ENCODE data around the gene XDH.

The XDH gene

DNA sequence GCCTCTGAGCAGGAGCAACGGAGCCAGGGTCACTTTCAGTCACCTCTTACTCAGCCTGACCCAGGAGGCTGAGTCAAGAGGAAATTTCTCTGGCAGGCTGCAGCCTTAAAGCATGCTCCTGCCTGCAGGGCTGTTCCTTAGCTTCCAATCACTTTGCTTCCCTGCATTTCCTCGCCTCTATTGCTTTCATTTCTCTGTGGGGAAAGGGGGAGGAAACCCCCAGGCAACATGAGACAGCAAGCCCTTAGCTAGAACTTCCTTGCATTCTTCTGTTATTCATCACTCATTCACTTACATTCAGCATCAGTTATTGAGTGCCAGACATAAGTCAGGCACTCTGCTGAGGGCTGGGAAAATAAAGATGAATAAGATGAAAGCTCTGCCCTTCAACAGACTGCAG, 13.0 kb downstream of the XDH start:
- no peak for DNase-seq

DNA sequence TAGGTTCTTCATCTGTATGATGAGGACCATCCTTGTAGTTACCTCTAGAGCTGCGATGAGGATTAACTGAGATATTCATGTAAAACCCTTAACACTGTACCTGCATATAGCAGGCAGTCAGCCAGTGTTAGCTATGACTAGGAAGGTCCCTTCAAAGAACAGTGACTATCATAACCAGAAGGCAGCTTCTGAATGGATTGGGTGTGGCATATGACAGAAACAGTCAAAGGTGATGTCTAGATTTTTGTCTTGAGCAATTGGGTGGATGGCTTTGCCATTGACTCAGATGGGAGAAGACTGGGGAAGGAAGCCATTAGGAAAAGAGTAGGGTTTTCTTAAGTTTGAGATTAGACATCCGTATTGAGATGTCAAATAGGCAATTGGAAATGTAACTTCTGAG, 15.7 kb downstream of the XDH start:
- no peak for DNase-seq

DNA sequence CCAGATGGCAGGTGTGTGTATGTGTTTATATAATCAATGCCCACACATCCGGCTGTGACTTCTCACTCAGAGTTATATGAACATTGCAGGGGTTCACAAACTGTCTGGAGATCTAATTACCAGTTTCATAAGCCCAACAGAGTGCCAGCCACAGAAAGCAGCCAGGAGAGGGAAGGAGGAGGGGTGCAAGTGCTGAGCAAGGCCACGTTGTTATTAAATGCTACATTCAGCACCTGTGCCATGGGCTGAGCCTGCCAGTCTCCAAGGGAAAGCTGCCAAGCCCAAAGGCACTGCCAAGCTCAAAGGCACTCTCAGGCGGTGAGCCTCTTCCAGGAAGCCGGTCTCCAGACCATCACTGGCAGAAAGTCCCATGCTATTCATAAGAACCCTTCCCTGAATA, 17.4 kb downstream of the XDH start:
- no peak for DNase-seq

DNA sequence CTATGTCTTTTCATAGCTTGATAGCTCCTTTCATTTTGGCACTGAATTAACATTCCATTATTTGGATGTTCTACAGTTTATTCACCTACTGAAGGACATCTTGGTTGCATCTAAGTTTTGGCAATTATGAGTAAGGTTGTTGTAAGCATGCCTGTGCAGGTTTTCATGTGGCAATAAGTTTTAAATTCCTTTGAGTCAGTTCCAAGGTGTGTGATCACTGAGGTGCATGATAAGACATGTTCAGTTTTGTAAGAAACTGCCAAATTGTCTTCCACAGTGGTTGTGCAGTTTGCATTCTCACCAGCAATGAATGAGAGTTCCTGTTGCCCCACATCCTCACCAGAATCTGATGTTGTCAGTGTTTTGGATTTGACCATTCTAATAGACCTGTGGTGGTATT, 24.2 kb downstream of the XDH start:
- DNase-seq, result no peak

DNA sequence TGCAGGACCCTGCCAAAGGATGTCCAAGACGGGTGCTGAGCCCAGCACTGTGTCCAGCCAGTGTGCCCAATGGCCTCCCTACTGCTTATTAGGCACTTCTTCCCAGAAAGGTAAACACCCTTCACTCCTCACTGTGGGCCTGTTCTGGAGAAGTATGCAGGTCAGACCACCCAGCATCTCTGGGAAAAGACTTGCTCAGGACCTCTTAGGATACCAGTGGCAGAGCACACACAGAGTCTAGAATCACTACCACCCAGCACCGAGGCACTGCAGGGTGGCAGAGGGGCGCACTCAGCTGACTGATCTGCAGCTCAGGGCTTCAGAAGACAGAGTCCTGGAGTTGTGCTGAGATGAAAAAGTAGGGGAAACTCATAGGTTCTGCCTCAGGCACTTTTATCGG, 25.8 kb downstream of the XDH start:
- DNase-seq, result no peak

DNA sequence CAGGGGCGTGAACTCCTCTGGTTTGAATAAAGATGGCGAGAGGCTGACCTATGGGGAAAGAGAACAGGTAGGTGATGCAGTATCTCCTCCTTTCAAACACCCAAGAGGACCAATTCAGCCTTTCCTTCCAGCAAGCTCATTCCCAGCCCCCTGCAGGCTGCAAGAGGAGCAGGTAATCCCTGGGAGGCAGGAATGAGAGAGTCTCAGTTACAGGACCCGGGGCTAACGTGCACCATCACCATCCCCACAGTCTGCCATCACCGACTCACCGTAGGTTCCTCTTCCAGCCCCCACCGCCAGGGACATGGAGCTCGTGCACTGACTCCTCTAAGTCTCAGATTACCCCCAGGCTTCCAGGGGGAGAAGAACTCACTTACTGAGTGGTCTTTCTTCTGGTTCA, 26.7 kb downstream of the XDH start:
- DNase-seq, result no peak

DNA sequence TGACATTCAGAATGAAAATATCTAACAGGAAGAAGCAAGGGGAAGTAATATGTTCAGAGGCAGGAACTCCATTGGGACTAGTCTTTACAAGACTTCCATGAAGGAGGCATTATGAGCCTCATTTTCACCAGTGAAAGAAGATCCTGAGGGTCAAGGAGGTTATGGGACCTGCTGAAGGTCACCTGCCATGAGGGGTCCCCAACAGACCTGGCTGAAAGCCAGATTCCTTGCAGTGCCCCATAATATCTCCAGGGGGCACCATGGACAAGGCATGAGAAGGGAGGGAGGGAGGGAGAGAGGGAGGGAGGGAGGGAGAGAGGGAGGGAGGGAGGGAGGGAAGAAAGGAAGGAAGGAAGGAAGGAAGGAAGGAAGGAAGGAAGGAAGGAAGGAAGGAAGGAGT, 27.9 kb downstream of the XDH start:
- no peak for DNase-seq

DNA sequence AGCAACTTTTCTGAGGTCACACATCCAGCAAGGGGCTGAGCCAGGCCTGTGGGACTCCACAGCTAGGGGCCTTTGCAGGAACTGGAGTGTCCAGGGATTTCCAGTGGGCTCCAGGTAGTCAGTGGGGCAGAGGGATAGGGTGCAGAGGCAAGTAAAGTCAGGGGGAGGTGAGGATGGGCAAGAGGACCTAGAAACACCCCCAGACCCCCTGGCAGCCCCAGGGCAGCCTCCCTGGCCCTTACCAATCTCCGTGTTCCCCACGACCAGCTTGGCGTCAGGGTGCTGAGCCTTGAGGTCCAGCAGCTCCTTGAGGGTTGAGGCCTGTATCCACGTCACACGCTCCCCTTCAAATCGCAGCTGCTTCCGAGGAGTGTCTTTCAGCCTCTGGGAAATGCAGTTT, 28.4 kb downstream of the XDH start:
- DNase-seq, result no peak

DNA sequence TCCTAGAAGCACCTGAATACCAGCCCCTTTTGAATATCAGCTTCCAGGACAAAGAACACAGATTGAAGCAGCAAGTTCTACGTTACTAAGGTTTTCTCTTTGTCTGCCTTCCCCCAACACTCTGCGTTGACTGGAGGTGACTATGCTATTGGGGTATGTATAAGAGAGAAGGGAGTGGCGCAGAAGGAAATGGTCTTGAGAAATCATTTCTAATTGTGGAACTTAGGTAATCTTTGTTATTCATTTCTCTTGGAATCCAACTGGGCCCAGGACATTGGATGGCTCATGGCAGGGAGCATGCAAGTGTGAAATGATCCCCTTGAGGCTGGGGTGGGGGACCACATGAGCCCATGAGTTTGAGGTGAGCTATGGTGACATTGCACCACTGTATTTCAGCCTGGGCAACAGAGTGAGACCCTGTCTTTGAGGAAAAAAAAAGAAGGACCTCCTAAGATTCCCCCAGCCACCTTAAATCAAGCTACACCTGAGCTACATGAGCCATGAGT, 29.7 kb downstream of the XDH start:
- no peak for DNase-seq

DNA sequence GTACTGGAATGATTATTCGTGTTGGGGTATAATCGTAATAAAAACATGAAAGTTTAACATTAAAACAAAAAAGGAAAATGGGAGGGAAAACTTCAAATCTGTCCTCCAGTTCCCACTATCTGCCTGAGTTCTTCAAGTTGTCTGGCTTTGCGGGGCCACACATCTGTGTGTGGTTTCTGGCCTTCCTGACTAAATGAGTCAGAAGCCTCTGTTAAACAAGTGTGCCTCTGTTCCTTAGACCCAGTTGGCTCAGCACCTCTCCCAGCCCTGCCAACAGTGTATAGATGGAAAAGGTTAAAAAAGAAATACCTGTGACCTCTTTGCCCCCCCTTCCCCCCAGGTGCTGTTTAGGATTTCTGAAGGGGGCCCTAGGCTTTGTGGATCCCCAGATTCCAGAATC, 30.2 kb downstream of the XDH start:
- no peak for DNase-seq

DNA sequence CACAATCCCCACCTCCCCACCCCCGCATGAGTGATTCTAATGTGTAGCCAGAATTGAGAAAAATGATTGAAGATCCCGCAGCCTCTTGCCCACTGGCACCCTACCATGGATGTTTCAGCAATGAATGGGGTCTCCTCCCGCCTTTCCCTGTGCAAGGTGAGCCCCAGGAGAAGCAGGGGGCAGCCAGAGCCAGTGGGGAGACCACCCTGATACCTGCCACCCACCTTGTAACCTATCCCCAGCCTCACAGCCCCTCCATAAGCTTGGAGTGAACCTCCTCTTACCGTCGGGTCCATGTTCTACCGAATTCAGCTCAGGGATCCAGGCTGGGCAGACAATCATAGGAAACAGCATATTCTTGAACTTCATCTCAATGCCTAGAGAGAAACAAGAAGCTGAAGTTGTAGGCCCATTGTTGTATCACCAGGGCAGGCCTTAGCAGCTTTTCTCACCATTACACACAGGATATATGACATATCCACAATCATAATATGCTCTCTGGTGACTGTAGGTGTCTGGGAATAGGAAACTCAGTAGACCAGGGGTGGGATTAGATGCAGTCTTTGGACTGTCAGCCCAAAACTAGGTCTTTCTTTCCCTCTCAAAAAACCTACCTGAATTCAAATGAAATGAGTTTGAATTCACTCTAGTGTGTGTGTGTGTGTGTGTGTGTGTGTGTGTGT, 30.9 kb downstream of the XDH start:
- DNase-seq, result no peak

DNA sequence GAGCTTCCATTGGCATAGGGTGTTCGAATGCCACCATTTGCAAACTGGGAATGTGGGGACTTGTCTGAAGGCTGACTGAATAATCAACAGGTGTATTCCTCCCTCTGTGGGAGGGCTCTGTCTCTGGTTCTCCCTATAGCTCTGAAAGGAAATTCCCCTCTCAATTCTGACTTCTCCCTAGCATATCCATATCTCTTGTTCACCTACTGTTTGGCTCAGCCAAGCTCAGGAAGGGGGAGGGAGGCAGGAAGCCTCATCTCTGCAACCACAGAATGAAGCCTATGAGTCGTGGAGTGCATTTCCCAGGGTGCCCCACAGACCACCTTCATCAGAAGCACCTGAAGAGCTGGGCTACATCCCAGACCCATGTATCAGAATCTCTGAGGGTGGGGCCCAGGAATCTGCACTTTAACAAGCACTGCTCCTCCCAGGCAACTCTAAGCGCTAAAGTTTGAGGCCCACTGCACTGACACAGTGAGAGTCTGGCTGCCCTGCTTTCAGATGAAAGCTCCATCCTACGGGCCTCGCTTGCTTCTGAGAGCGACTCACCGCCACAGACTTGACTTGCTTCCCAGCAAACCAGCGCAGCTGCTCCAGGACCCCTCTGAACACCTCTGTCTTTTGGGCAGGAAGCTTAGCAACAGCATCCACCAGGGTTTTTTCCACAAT, 32.0 kb downstream of the XDH start:
- DNase-seq, result no peak

DNA sequence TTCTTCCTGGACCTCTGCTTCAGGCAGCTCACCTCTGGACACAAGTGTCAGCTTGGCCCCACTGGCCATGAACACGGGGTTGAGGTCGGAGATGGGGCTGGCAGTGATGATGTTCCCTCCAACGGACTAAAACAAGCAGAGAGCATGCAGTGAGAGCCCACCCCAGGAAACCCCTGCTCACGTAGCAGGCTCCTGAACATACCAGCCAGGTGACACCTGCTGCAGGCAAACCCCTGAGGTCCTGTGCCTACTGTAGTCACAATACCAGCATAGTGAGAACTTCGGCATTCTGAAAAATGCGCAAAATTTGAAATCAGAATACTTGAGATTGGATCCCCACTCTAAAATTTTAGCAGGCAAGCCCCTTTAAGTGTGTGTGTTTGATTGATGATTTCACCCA, 32.9 kb downstream of the XDH start:
- no peak for DNase-seq

DNA sequence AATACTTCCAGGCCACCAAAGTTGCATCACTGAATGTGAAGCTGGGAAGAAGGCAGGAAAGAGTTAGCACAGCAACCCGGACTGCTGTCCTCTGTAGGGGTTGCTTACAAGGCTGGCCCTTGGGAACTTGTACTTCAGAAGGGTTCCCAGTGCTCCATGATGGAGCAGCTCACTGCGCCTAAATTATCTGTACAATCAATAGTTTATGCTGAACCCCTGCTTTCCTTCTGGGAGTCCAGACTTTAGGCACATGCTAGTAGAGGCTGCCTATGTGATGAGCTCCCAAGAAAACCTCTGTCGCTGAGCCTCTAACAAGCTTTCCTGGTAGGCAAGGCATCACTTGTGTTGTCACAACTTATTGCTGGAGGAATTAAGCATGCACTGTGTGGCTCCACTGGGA, 34.3 kb downstream of the XDH start:
- DNase-seq, result no peak

DNA sequence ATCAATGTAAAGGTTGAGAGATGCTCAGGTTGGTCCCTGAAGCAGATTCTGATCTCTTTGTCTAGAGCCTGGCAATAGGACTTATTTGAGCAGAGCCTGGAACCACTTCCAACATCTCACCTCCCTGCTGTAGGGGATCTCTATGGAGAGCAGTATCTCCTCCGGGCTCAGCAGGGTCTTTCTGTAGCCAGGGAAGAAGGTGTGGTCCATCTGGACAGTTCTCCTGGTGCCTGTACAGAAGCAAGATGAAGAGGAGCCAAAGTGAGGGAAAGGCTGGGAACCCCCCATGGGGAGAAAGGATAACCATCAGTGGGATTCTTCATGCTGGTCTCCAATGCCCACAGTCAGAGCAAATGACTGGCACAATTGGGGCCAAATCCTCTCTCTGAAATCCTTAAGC, 34.8 kb downstream of the XDH start:
- no peak for DNase-seq

DNA sequence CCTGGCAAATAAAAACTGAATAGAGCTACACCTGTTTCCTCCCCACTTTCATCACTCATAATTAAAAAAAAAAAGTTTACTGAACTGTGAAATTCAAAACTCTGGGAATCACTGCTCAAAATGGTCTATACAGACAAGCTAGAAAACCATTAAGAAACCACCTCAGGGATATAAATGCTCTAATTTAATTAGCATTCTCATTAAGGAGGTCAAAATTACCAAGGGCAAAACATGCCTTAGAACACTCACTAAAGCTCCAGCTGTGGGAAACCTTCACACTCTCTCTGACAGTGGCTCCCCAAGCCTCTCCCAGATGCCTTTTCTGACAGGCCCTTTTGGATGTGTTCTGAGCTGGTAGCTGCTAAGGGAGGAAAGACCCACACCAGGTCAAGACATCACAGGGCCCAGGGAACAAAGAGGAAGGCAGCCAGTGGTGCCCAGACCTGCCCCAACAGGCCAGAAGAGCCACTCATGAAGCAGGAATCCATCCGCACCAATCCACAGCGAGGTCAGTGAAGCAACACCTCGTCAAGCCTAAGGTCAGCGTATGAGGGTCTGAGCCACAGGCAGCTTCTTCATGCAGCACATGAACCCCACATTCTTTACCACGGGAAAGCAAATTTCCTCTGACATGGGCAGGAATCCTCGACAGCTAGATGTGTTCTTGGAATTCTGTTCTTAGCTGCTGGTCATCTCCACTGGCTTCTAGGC, 35.6 kb downstream of the XDH start:
- DNase-seq, result no peak

DNA sequence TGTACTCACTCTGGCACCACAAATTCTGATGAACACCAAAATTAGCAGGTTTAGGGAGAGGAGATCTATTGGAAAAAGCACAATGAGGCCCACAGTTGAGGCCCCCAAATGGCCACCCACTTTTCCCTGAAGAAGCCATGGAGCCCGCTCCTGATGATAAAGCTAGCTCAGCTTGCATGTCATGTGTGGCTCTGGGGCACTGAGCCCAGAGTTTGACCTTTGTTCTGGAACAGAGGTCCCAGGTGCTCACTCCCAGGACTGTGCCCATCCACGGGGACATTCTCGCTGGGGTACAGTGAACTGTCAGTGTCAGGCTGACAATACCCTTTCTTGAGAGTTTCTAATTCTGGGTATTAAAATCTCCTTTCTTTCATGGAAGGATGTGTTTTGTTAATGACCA, 36.2 kb downstream of the XDH start:
- DNase-seq, result no peak

DNA sequence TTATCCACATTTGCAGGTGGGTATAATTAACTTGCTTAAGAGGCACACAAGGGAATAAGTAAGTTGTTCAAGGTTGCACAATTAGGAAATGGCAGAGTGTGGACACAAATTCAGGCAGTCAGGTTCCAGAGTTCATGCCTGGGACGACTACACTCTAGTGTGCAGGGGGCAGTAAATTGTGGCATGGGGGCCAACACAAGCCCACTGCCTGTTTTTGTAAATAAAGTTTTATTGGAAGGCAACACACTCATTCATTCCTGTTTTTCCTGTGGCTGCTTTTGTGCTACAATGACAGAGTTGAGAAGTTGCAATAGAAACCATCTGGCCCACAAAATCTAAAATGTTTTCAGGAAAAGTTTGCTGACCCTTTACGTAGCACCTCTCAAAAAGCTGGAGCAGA, 41.4 kb downstream of the XDH start:
- no peak for DNase-seq

DNA sequence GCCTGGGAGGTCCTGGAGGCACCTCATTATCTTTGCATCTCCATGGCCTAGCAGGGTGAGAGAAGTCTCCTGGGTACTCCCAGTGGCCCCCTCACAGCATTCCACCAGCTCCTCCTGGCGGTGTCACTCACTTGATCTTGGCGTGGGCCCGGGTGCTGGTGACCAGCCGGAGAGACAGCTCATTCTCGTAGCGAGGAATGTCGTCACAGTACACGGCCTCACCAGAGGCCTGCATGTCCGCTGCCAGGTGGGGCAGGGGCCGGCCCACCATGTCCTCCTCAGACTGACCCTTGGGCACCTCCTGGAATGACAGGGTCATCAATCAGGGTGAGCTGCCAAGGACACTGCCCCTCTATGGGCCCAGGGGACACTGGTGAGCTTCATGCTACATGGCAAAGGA, 42.4 kb downstream of the XDH start:
- DNase-seq, result no peak

DNA sequence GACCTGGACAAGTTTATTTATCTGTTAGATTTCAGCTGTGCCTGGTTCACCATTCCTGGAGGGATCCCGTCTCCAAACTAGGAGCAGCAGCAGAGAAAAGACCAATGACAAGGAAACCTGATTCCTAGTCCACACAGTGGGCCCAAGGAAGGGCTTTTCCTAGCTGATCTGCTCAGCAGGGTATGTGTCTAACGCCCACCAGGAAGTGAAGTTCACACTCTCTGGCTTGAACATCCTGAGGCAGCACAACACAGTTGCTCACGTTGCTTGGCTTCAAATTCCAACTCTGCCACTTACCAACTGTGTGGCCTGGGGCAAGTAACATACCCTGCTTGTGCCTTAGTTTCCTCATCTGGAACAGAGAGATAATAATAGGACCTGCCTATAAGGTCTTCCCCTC, 42.9 kb downstream of the XDH start:
- DNase-seq, result no peak

DNA sequence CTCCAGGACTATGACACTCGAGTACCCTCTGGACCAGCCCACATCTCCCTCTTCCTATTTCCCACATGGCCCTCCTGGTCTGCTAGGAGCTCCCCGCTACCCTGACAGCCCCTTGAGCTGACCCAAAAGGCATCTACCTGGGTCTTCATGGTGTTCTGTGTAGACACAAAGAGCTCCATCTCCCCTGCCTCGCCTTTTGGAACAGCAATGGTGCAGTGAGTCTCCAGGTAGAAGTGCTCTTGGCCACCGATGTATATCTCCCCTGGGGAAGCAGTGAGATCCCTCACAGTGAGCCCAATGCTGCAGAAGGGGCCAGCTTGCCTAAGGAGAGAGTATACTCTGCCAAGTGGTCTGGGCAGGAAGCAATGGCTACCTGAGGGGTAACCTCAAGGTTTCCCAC, 47.8 kb downstream of the XDH start:
- no peak for DNase-seq

DNA sequence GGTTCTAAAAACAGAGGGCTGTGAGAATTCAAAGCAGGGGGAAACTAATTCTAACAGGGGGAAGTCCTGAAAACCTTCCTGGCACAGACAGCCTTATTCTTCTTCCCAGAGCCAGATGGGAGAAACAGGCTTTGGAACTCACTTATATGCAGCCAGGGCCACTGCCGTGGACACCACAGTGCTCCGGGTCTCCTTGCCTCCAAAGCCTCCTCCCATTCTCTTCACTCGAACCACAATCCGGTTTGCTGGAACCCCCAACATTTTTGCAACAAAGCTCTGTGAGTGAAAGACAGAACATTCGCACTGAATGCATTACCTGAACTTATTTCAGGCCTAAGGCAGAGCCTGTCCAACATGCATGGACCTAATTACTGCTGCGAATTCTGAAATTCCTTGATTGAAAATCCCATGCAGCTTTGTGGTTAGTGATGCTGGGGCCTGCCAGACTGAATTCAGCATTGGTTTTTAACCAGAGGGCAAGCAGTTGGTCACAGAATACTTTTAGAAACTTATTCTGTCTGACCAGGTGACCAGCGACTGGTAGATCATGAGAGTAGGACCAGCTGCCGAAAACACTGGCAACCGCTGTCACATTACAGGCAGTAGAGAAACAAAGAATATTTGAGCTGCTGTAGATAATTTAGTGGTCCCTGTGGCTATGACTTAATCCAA, 48.6 kb downstream of the XDH start:
- DNase-seq, result no peak

DNA sequence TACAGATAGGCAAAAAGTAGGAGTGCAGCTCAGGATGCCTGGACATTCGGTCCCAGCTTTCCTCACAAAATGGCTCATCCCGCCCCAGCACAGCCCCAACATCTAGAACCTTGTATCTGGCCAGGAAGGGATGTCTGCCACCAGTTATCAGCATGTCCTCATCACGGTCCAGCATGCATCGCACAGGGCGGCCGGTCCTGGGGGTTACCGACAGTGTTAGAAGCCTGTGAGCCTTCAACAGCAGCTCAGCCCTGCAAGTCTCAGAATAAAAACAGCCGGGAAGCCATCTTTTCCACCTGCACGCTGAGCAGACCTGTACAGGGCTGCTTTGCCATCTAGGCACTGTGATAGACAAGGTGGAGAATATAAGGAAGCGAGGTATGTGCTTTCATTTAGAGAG, 49.2 kb downstream of the XDH start:
- no peak for DNase-seq
